ENCODE results near the gene MRPS6. TPM values are rescaled to one million over a fixed set of nuclear protein-coding genes. Genes with fewer than 3 reads are reported as not detected.
A peak's percentile ranks its signal among the peaks of the same experiment; 100 is the strongest.

Gene MRPS6
- total and polyA plus RNA-seq, 2 donors from 2014 or later = 52.3 to 270 TPM

GRCh38 chr21:34031835-34032370, 41.5 kb upstream of the MRPS6 start:
- no peaks in the 10 kb centered on the region for H3K36me3 ChIP-seq (ENCODE audit: control insufficient read depth in 2 of 3, insufficient read depth in 3 of 3, low read length in 3 of 3)
- no peak overlapping the region for H3K27ac ChIP-seq (ENCODE audit: low read depth in 2 of 2, low read length in 2 of 2)
- no peak overlapping the region for H3K4me3 ChIP-seq (ENCODE audit: low read length in 3 of 3)
- intact Hi-C loops (cut with DNase I) = no loop called here
- H3K9ac ChIP-seq (ENCODE audit: low read length in 3 of 3) = no peak overlapping the region
- no peak for DNase-seq
- H3K9me3 ChIP-seq (ENCODE audit: control insufficient read depth in 2 of 3, insufficient read depth in 1 of 3, low read length in 3 of 3) = no peaks in the 10 kb centered on the region
- TF ChIP-seq CTCF (IDR thresholded peaks at IDR 0.05; ENCODE audit: borderline replicate concordance, extremely low read depth, insufficient read depth) = no peak
- peaks cover 0 to 7% (median 0%) of the 10 kb centered on the region in 3 donors for H3K4me1 ChIP-seq (ENCODE audit: control insufficient read depth in 2 of 3, insufficient read depth in 2 of 3, low read depth in 1 of 3, low read length in 3 of 3)
- no peaks in the 10 kb centered on the region for H3K27me3 ChIP-seq (ENCODE audit: control insufficient read depth, insufficient read depth, low read length)
- no peak for FAIRE-seq

GRCh38 chr21:34034369-34035014, 38.9 kb upstream of the MRPS6 start:
- H3K27ac ChIP-seq (ENCODE audit: low read depth in 2 of 2, low read length in 2 of 2) = peak overlapping the region in 1 of 2 donors; percentile 66
- FAIRE-seq (no peak), DNase-seq (peak in 4 of 5 donors; percentile 50 to 81 (median 67))
- H3K27me3 ChIP-seq (ENCODE audit: control insufficient read depth, insufficient read depth, low read length) = no peaks in the 10 kb centered on the region
- intact Hi-C loops (cut with DNase I) = no loop called here
- no peaks in the 10 kb centered on the region for H3K9me3 ChIP-seq (ENCODE audit: control insufficient read depth in 2 of 3, insufficient read depth in 1 of 3, low read length in 3 of 3)
- no peak for TF ChIP-seq CTCF (IDR thresholded peaks at IDR 0.05; ENCODE audit: borderline replicate concordance, extremely low read depth, insufficient read depth)
- H3K36me3 ChIP-seq (ENCODE audit: control insufficient read depth in 2 of 3, insufficient read depth in 3 of 3, low read length in 3 of 3) = no peaks in the 10 kb centered on the region
- no peak overlapping the region for H3K9ac ChIP-seq (ENCODE audit: low read length in 3 of 3)
- peaks cover 0 to 7% (median 0%) of the 10 kb centered on the region in 3 donors for H3K4me1 ChIP-seq (ENCODE audit: control insufficient read depth in 2 of 3, insufficient read depth in 2 of 3, low read depth in 1 of 3, low read length in 3 of 3)
- H3K4me3 ChIP-seq (ENCODE audit: low read length in 3 of 3) = peak overlapping the region in 1 of 3 donors; percentile 23

GRCh38 chr21:34035619-34036354, 37.6 kb upstream of the MRPS6 start:
- Histone ChIP-seq H3K9ac (ENCODE audit: low read length in 3 of 3) (no peak overlapping the region), H3K27ac (ENCODE audit: low read depth in 2 of 2, low read length in 2 of 2) (no peak overlapping the region), H3K9me3 (ENCODE audit: control insufficient read depth in 2 of 3, insufficient read depth in 1 of 3, low read length in 3 of 3) (no peaks in the 10 kb centered on the region), H3K36me3 (ENCODE audit: control insufficient read depth in 2 of 3, insufficient read depth in 3 of 3, low read length in 3 of 3) (no peaks in the 10 kb centered on the region), H3K4me1 (ENCODE audit: control insufficient read depth in 2 of 3, insufficient read depth in 2 of 3, low read depth in 1 of 3, low read length in 3 of 3) (peaks cover 0 to 12% (median 2%) of the 10 kb centered on the region in 3 donors), H3K27me3 (ENCODE audit: control insufficient read depth, insufficient read depth, low read length) (no peaks in the 10 kb centered on the region), H3K4me3 (ENCODE audit: low read length in 3 of 3) (no peak overlapping the region)
- no peak for TF ChIP-seq CTCF (IDR thresholded peaks at IDR 0.05; ENCODE audit: borderline replicate concordance, extremely low read depth, insufficient read depth)
- intact Hi-C loops (cut with DNase I) = no loop called here
- DNase-seq = peak in 1 of 5 donors; percentile 34
- FAIRE-seq = no peak
